ENCODE measurements around the gene PUSL1.

PUSL1 gene

GRCh38 chr1:1262071-1262470 is 46.3 kb upstream of the PUSL1 start:
- Histone ChIP-seq H3K36me3 (peaks cover 73% of the 10 kb centered on the region), H3K27me3 (no peaks in the 10 kb centered on the region), H3K9me3 (no peaks in the 10 kb centered on the region), H3K4me3 (ENCODE audit: low read depth, low read length) (no peak overlapping the region), H3K4me1 (no peaks in the 10 kb centered on the region)
- DNase-seq: no peak
- TF ChIP-seq CTCF (IDR thresholded peaks at IDR 0.05; ENCODE audit: low read depth, low read length): no peak

- H3K36me3 ChIP-seq: peaks cover 77% of the 10 kb centered on the region
- H3K9me3 ChIP-seq: no peaks in the 10 kb centered on the region
- no peaks in the 10 kb centered on the region for H3K27me3 ChIP-seq
- H3K4me1 ChIP-seq: no peaks in the 10 kb centered on the region
- no peak overlapping the region for H3K4me3 ChIP-seq (ENCODE audit: low read depth, low read length)
- no peak for DNase-seq
- no peak for TF ChIP-seq CTCF (IDR thresholded peaks at IDR 0.05; ENCODE audit: low read depth, low read length)
Measured at GRCh38 chr1:1262758-1263157, 45.6 kb upstream of the PUSL1 start.

- no peaks in the 10 kb centered on the region for H3K27me3 ChIP-seq
- no peak for DNase-seq
- peaks cover 85% of the 10 kb centered on the region for H3K36me3 ChIP-seq
- no peaks in the 10 kb centered on the region for H3K9me3 ChIP-seq
- H3K4me1 ChIP-seq: no peaks in the 10 kb centered on the region
- TF ChIP-seq CTCF (IDR thresholded peaks at IDR 0.05; ENCODE audit: low read depth, low read length): no peak
- H3K4me3 ChIP-seq (ENCODE audit: low read depth, low read length): no peak overlapping the region
Measured at GRCh38 chr1:1264026-1264425, 44.4 kb upstream of the PUSL1 start.

- no peaks in the 10 kb centered on the region for H3K9me3 ChIP-seq
- H3K36me3 ChIP-seq: peaks cover 87% of the 10 kb centered on the region
- peak; percentile 26 for TF ChIP-seq CTCF (IDR thresholded peaks at IDR 0.05; ENCODE audit: low read depth, low read length)
- H3K4me1 ChIP-seq: no peaks in the 10 kb centered on the region
- DNase-seq: no peak
- no peaks in the 10 kb centered on the region for H3K27me3 ChIP-seq
- no peak overlapping the region for H3K4me3 ChIP-seq (ENCODE audit: low read depth, low read length)
Measured at GRCh38 chr1:1264868-1265272, 43.5 kb upstream of the PUSL1 start.

GRCh38 chr1:1267488-1268283 is 40.7 kb upstream of the PUSL1 start:
- no peaks in the 10 kb centered on the region for H3K27me3 ChIP-seq
- H3K36me3 ChIP-seq: peaks cover 71% of the 10 kb centered on the region
- no peaks in the 10 kb centered on the region for H3K9me3 ChIP-seq
- no peaks in the 10 kb centered on the region for H3K4me1 ChIP-seq
- H3K4me3 ChIP-seq (ENCODE audit: low read depth, low read length): no peak overlapping the region
- no peak for TF ChIP-seq CTCF (IDR thresholded peaks at IDR 0.05; ENCODE audit: low read depth, low read length)
- no peak for DNase-seq

GRCh38 chr1:1268284-1268682 is 40.1 kb upstream of the PUSL1 start:
- Histone ChIP-seq H3K36me3 (peaks cover 65% of the 10 kb centered on the region), H3K27me3 (no peaks in the 10 kb centered on the region), H3K9me3 (no peaks in the 10 kb centered on the region), H3K4me1 (no peaks in the 10 kb centered on the region), H3K4me3 (ENCODE audit: low read depth, low read length) (no peak overlapping the region)
- TF ChIP-seq CTCF (IDR thresholded peaks at IDR 0.05; ENCODE audit: low read depth, low read length): no peak
- no peak for DNase-seq

All from BE2C (cell line).